PC-3 (cell line): ENCODE measurements around the gene GPR18.

ENCODE experiments used
- EZH2 ChIP-seq: fragments of 300-600 bp; sonication (generic); IDR thresholded peaks from one replicate; pipeline ENCODE4 v1.6.1; 2017; ENCODE audit warnings: antibody characterized with exemption, mild to moderate bottlenecking, low read length; ENCODE audit not compliant: unreplicated experiment
- EZH2phosphoT487 ChIP-seq: fragments of 300-600 bp; sonication (generic); IDR thresholded peaks from 2 replicates; pipeline ENCODE4 v1.6.1; 2018; ENCODE audit warnings: mild to moderate bottlenecking, antibody characterized with exemption, low read length, borderline replicate concordance
- TF ChIP-seq, protein P1 (sequence below): fragments of 300-600 bp; sonication (generic); conservative IDR thresholded peaks from 2 replicates; pipeline ENCODE4 v1.5.1; 2017; ENCODE audit warnings: antibody characterized with exemption, low read depth, mild to moderate bottlenecking, low read length

DNA sequence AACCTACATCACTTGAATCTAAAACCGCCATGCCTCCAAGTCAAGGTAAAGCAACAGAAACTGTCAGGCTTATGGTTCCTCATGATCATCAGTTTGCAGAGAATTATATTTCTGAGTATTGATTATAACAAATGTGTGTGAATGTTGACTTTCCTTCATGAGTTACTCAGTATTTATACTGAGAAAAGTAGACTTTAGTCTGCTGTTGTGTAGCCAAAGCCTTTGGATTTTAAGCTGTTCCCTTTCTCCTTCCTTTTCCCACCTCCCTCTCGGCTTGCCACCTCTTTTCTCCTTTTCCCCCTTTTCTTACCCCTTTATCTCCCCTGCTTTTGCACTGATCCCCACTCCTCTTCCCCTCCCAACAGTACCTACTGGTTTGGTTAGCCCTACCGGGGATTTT, 20.7 kb upstream of the GPR18 start:
- TF ChIP-seq, protein P1, sequence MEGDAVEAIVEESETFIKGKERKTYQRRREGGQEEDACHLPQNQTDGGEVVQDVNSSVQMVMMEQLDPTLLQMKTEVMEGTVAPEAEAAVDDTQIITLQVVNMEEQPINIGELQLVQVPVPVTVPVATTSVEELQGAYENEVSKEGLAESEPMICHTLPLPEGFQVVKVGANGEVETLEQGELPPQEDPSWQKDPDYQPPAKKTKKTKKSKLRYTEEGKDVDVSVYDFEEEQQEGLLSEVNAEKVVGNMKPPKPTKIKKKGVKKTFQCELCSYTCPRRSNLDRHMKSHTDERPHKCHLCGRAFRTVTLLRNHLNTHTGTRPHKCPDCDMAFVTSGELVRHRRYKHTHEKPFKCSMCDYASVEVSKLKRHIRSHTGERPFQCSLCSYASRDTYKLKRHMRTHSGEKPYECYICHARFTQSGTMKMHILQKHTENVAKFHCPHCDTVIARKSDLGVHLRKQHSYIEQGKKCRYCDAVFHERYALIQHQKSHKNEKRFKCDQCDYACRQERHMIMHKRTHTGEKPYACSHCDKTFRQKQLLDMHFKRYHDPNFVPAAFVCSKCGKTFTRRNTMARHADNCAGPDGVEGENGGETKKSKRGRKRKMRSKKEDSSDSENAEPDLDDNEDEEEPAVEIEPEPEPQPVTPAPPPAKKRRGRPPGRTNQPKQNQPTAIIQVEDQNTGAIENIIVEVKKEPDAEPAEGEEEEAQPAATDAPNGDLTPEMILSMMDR = no peak
- TF ChIP-seq EZH2phosphoT487 = no peak
- TF ChIP-seq EZH2 = no peak
